Measurements from ENCODE around the gene VSX2.
A peak's percentile ranks its signal among the peaks of the same experiment; 100 is the strongest.

- peak; percentile 34 for TF ChIP-seq CTCF (IDR thresholded peaks at IDR 0.05; ENCODE audit: poor library complexity, severe bottlenecking)
- no peak for TF ChIP-seq POLR2AphosphoS5 (IDR thresholded peaks at IDR 0.05)
- no peak for TF ChIP-seq EP300 (conservative IDR thresholded peaks at IDR 0.05; ENCODE audit: poor library complexity, severe bottlenecking)
- no peak for TF ChIP-seq MXI1 (conservative IDR thresholded peaks at IDR 0.05; ENCODE audit: poor library complexity, severe bottlenecking)
- TF ChIP-seq EZH2 (IDR thresholded peaks at IDR 0.05; ENCODE audit: borderline replicate concordance, insufficient read depth, low read length, poor library complexity, severe bottlenecking), result no peak
- no peak for TF ChIP-seq RAD21 (conservative IDR thresholded peaks at IDR 0.05)
- no peak for TF ChIP-seq REST (IDR thresholded peaks at IDR 0.05; ENCODE audit: borderline replicate concordance)
- TF ChIP-seq SMC3 (conservative IDR thresholded peaks at IDR 0.05; ENCODE audit: poor library complexity), result no peak
- TF ChIP-seq TAF1 (IDR thresholded peaks at IDR 0.05; ENCODE audit: low read depth), result no peak
These were observed 51.2 kb downstream of the VSX2 start for GRCh38 chr14:74290415-74290814.

Data from neural cell (in vitro differentiated cells).